ENCODE measurements around the gene FBXO21. TPM values are rescaled to one million over a fixed set of nuclear protein-coding genes. Genes with fewer than 3 reads are reported as not detected.

The FBXO21 gene
- total and polyA plus RNA-seq, 4 donors = 9.7 to 111 (median 29.4) TPM

DNA sequence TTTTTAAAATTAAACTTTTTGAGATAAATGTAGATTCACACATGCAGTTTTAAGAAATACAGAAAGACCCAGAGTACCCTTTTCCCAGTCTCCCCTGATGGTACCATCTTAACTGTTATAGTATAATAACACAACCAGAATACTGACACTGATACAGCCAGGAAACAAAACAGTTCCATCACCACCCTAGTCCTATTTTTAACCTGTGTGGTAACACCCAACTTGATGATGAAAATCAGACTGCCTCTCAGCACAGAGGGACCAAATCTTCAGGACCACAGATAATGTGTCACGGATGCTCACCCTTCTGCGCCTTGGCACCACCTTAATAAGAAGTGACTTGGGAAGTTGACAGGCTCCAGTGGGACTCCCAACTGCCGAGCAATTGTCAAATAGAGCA is 18.1 kb downstream of the FBXO21 start:
- DNase-seq = no peak
- Histone ChIP-seq H3K4me3 (no peak overlapping the region), H3K36me3 (ENCODE audit: control insufficient read depth in 4 of 4, insufficient read depth in 4 of 4, low read length in 4 of 4) (peaks cover 38 to 62% (median 43%) of the 10 kb centered on the region in 4 donors), H3K27ac (ENCODE audit: low read depth in 1 of 2, low read length in 1 of 2) (no peak overlapping the region), H3K4me1 (ENCODE audit: control insufficient read depth in 5 of 5, insufficient read depth in 5 of 5, low read length in 5 of 5) (no peaks in the 10 kb centered on the region), H3K27me3 (ENCODE audit: control insufficient read depth in 3 of 3, insufficient read depth in 3 of 3, low read length in 2 of 3) (no peaks in the 10 kb centered on the region), H3K9ac (ENCODE audit: insufficient read depth in 1 of 2, low read length in 2 of 2) (no peak overlapping the region), H3K9me3 (ENCODE audit: control insufficient read depth in 4 of 4, insufficient read depth in 3 of 4, low read length in 3 of 4) (no peaks in the 10 kb centered on the region)
- TF ChIP-seq, protein P1, sequence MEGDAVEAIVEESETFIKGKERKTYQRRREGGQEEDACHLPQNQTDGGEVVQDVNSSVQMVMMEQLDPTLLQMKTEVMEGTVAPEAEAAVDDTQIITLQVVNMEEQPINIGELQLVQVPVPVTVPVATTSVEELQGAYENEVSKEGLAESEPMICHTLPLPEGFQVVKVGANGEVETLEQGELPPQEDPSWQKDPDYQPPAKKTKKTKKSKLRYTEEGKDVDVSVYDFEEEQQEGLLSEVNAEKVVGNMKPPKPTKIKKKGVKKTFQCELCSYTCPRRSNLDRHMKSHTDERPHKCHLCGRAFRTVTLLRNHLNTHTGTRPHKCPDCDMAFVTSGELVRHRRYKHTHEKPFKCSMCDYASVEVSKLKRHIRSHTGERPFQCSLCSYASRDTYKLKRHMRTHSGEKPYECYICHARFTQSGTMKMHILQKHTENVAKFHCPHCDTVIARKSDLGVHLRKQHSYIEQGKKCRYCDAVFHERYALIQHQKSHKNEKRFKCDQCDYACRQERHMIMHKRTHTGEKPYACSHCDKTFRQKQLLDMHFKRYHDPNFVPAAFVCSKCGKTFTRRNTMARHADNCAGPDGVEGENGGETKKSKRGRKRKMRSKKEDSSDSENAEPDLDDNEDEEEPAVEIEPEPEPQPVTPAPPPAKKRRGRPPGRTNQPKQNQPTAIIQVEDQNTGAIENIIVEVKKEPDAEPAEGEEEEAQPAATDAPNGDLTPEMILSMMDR (IDR thresholded peaks at IDR 0.05; ENCODE audit: control extremely low read depth, extremely low read depth) = no peak
- WGBS, 2 donors = 94 to 96% methylated on average over 3 of the region's 3 CpGs
- ATAC-seq (ENCODE audit: insufficient read depth, low FRiP score) = no peak

DNA sequence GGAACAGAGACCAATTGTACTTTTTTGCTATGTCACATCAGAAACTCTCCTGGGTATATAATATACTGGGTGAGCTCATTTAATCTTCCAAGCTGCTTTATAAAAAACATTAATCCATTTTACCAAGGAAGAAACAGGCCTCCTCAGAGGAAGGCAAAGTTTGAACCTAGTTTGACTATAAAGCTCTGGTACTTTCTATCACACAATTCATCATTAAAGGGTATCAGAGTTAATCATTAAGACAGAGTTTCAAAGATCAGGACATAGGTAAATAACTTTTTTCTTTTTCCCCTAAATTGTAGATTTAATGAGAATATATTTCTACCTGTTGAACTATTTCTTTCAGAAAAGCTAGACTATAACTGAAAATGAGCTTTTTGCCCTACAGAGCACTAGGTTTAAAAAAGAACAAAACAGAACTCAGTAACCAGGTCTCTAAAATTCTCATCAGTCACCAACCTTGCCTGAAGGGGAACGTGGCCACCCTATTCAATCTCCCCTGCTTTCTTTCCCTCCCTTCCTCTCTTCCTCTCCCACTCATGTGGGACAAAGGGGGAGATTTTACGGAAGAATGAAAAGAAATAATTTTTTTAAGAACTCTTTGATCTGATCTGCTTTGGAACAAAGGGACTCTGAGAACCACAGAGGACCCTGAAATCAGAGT is 18.6 kb downstream of the FBXO21 start:
- H3K9me3 ChIP-seq (ENCODE audit: control insufficient read depth in 4 of 4, insufficient read depth in 3 of 4, low read length in 3 of 4) = no peaks in the 10 kb centered on the region
- no peaks in the 10 kb centered on the region for H3K4me1 ChIP-seq (ENCODE audit: control insufficient read depth in 5 of 5, insufficient read depth in 5 of 5, low read length in 5 of 5)
- no peak overlapping the region for H3K27ac ChIP-seq (ENCODE audit: low read depth in 1 of 2, low read length in 1 of 2)
- no peak overlapping the region for H3K4me3 ChIP-seq
- H3K36me3 ChIP-seq (ENCODE audit: control insufficient read depth in 4 of 4, insufficient read depth in 4 of 4, low read length in 4 of 4) = peaks cover 36 to 66% (median 47%) of the 10 kb centered on the region in 4 donors
- DNase-seq (no peak), ATAC-seq (ENCODE audit: insufficient read depth, low FRiP score) (no peak)
- H3K9ac ChIP-seq (ENCODE audit: insufficient read depth in 1 of 2, low read length in 2 of 2) = no peak overlapping the region
- no peaks in the 10 kb centered on the region for H3K27me3 ChIP-seq (ENCODE audit: control insufficient read depth in 3 of 3, insufficient read depth in 3 of 3, low read length in 2 of 3)
- WGBS, 2 donors = 90 to 95% methylated on average over 2 of the region's 2 CpGs
- TF ChIP-seq, protein P1 (IDR thresholded peaks at IDR 0.05; ENCODE audit: control extremely low read depth, extremely low read depth) = no peak

- 96 to 98% methylated on average over 3 of the region's 3 CpGs for WGBS, 2 donors
- DNase-seq (no peak), ATAC-seq (ENCODE audit: insufficient read depth, low FRiP score) (no peak)
- Histone ChIP-seq H3K4me1 (ENCODE audit: control insufficient read depth in 5 of 5, insufficient read depth in 5 of 5, low read length in 5 of 5) (no peaks in the 10 kb centered on the region), H3K9me3 (ENCODE audit: control insufficient read depth in 4 of 4, insufficient read depth in 3 of 4, low read length in 3 of 4) (no peaks in the 10 kb centered on the region), H3K4me3 (no peak overlapping the region), H3K27me3 (ENCODE audit: control insufficient read depth in 3 of 3, insufficient read depth in 3 of 3, low read length in 2 of 3) (no peaks in the 10 kb centered on the region), H3K9ac (ENCODE audit: insufficient read depth in 1 of 2, low read length in 2 of 2) (no peak overlapping the region), H3K36me3 (ENCODE audit: control insufficient read depth in 4 of 4, insufficient read depth in 4 of 4, low read length in 4 of 4) (peaks cover 40 to 67% (median 46%) of the 10 kb centered on the region in 4 donors), H3K27ac (ENCODE audit: low read depth in 1 of 2, low read length in 1 of 2) (no peak overlapping the region)
- TF ChIP-seq, protein P1 (IDR thresholded peaks at IDR 0.05; ENCODE audit: control extremely low read depth, extremely low read depth) = no peak
Measured at GRCh38 chr12:117169548-117169947, 20.7 kb downstream of the FBXO21 start.

DNA sequence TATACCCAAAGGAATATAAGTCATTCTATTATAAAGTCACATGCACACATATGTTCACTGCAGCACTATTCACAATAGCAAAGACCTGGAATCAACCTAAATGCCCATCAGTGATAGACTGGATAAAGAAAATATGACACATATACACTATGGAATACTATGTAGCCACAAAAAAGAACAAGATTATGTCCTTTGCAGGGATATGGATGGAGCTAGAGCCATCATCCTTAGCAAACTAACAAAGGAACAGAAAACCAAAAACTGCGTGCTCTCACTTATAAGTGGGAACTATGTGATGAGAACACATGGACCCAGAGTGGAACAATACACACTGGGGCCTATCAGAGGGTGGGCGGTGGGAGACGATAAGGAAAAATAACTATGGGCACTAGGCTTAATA is 21.3 kb downstream of the FBXO21 start:
- no peak for ATAC-seq (ENCODE audit: insufficient read depth, low FRiP score)
- TF ChIP-seq, protein P1 (IDR thresholded peaks at IDR 0.05; ENCODE audit: control extremely low read depth, extremely low read depth) = no peak
- H3K36me3 ChIP-seq (ENCODE audit: control insufficient read depth in 4 of 4, insufficient read depth in 4 of 4, low read length in 4 of 4) = peaks cover 37 to 64% (median 40%) of the 10 kb centered on the region in 4 donors

More for the DNA sequence above, 21.3 kb downstream of the FBXO21 start:
- H3K4me1 ChIP-seq (ENCODE audit: control insufficient read depth in 5 of 5, insufficient read depth in 5 of 5, low read length in 5 of 5) = no peaks in the 10 kb centered on the region
- DNase-seq = no peak
- no peaks in the 10 kb centered on the region for H3K9me3 ChIP-seq (ENCODE audit: control insufficient read depth in 4 of 4, insufficient read depth in 3 of 4, low read length in 3 of 4)
- H3K9ac ChIP-seq (ENCODE audit: insufficient read depth in 1 of 2, low read length in 2 of 2) = no peak overlapping the region
- WGBS, 2 donors = 67 to 82% methylated on average over 3 of the region's 3 CpGs
- H3K27me3 ChIP-seq (ENCODE audit: control insufficient read depth in 3 of 3, insufficient read depth in 3 of 3, low read length in 2 of 3) = no peaks in the 10 kb centered on the region
- H3K4me3 ChIP-seq = no peak overlapping the region
- no peak overlapping the region for H3K27ac ChIP-seq (ENCODE audit: low read depth in 1 of 2, low read length in 1 of 2)

Measured in lung (tissue), 12 donors.